ENCODE measurements around the gene ELOF1.
A peak's percentile ranks its signal among the peaks of the same experiment; 100 is the strongest.
"Not testable (repeated sequence)": the region's sequence is repeated elsewhere in the genome, so short reads cannot be mapped to it uniquely, and the experiment has no call there.

The ELOF1 gene

GRCh38 chr19:11558881-11559828 lies at the start of gene ELOF1:
Gene ELOF1, minus strand, starts transcription at chr19:11559230. Its CDS starts 4,883 bp downstream, at chr19:11554347.
- peak; percentile 36 for DNase-seq

DNA sequence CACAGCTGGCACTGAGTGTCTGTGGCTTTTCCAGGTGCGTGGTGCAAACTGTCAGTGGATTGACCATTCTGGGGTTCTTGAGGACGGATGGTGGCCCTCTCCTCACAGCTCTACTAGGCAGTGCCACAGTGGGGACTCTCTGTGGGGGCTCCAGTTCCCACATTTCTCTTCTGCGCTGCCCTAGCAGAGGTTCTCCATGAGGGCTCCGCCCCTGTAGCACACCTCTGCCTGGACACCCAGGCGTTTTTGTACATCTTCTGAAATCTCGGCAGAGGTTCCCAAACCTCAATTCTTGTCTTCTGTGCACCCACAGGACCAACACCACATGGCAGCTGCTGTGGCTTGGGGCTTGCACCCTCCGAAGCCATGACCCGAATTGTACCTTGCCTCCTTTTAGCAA lies 47.5 kb upstream of the ELOF1 start:
- no peak for DNase-seq

DNA sequence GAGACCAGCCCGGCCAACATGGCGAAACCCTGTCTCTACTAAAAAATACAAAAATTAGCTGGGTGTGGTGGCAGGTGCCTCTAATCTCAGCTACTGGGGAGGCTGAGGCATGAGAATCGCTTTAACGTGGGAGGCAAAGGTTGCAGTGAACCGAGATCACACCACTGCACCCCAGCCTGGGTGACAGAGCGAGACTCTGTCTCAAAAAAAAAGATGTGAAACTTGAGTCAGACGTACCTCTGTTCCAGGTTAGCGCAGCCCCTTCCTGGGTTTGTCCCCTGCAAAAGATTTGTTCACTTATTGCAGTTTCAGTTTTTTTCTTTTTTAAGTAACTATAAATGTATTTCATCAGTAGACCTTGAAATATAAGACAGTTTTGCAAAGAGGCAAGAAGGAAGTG lies 40.7 kb upstream of the ELOF1 start:
- not testable (repeated sequence) for DNase-seq

DNA sequence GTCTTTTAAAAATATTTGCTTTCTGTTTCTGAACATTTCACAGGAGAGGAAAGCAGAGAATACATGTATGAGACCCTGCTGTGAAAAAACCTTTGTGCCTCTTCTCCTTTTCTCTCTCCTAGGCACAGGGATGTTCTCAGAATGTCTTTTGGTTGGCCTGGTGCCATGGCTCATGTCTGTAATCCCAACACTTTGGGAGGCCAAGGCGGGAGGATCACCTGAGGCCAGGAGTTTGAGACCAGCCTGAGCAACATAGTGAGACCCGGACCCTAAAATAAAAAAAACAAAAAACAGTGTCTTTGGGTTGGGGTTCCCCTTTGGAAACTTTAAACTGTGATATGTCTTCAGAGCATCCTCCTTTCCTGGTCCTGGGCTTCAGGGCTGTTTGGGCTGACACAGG lies 39.7 kb upstream of the ELOF1 start:
- no peak for DNase-seq

DNA sequence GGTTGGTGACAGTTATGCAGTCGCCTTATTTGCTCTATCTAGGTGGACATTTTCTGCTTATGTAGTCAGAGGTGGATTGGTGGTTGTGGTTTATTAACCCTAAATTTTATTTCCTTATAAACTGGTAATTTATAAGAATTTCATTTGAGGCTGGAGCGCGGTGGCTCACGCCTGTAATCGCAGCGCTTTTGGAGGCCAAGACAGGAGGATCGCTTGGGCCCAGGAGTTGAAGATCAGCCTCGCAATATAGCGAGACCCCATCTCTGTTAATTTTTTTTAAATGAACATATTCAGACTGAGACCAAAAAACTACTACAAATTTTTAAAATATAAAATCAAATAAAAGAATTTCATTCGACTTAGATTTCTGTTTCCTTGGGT lies 39.1 kb upstream of the ELOF1 start:
- DNase-seq: no peak

DNA sequence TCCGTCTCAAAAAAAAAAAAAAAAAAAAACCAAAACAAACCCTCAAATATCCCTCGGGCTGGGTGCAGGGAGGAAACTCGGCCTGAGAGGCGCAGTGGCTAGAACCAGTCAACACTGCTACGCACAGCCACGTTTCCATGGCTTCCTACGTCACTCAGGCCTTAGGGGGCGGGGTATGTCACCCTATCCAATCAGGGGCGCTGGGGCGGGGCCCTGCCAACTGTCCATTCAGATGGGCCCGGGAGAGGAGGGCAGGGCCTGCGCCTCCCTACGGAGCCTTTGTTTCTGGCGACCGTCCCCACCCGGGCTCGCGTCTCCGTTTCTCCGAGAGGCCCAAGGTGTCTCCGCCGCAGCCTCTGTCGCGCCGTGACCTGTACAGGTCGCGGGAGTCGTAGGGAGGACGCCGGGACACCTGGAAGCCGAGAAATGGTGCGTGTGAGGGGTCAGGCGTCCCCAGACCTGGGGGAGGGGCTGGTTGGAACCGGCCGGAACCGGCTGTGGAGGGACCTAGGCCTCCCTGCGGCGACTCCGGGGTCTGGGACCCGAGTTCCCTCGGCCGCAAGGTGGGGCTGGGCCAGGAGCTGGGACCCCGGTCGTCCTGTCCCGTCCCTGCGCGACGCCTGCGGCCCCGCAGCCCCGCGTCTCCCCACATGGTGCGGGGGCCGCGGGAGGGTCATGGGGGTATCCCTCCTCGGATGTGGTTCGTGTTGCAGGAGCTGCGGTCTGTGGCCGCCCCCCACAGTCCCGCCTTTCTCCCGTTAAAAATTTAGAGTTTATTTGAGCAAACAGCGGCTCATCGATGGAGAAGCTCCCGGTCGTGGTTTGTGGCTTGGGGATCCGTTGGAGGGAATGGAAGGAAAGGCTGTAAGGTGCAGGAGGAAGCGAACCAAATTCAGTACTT lies 38.4 kb upstream of the ELOF1 start, which contains the start of gene ZNF627:
ZNF627 (plus strand) TSS at position 282 of the 901 bp plus-strand sequence; CDS start at position 427, 145 bp downstream.
- peak; percentile 83 for DNase-seq

DNA sequence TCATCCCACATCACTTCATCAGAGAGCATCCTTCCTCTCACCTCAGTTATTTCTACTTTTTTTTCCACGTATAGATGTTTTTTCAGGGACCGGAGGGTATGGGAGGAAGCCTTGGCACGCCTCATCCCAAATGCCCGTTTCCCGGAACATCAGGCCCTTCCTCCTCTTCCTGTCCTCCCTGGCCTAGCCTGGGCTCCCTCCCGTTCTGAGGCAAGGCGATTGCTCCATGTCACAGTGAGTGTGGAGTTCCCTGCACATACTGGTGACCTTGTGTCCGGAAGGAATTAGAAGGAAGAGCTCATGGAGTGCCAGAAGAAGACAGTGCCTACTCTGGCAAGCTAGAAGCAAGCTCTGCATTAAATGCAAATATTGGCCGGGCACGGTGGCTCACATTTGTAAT lies 37.1 kb upstream of the ELOF1 start:
- no peak for DNase-seq

GRCh38 chr19:11594084-11594483 lies 35.1 kb upstream of the ELOF1 start:
- DNase-seq: no peak

- DNase-seq: no peak
Measured at GRCh38 chr19:11587975-11588631, 29.1 kb upstream of the ELOF1 start.

- peak; percentile 27 for DNase-seq
Measured at GRCh38 chr19:11587302-11587974, 28.4 kb upstream of the ELOF1 start.

DNA sequence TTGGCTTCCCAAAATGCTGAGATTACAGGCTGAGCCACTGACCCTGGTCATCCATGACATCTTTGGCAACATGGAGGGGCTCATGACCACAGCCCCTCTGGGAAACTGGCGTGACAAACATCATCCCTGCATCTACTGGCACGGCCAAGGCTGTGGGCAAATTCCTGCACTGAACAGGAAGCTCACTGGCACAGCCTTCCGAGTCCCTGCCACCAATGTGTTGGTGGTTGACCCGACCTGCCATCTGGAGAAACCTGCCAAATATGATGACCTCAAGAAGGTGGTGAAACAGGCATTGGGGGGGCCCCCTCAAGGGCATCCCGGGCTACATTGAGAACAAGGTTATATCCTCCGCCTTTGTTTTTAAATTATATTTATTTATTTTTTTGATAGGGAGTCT lies 27.3 kb upstream of the ELOF1 start:
- no peak for DNase-seq

- no peak for DNase-seq
Measured at GRCh38 chr19:11581740-11582139, 22.7 kb upstream of the ELOF1 start.

DNA sequence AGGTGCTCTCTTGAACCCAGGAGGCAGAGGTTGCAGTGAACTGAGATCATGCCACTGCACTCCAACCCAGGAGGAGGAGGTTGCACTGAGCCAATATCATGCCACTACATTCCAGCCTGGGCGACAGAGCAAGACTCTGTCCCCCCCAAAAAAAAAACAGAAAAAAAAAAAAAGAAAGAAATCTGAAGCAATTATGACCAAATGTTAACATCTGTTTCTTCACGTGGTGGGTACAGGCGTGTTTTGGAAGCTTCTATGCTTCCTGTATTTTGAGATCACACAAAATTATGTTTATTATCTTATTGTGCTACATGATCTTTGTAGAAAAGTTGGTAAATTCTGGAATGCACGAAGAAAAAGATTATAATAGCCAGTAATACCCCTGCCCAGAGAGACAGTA lies 21.1 kb upstream of the ELOF1 start:
- no peak for DNase-seq

DNA sequence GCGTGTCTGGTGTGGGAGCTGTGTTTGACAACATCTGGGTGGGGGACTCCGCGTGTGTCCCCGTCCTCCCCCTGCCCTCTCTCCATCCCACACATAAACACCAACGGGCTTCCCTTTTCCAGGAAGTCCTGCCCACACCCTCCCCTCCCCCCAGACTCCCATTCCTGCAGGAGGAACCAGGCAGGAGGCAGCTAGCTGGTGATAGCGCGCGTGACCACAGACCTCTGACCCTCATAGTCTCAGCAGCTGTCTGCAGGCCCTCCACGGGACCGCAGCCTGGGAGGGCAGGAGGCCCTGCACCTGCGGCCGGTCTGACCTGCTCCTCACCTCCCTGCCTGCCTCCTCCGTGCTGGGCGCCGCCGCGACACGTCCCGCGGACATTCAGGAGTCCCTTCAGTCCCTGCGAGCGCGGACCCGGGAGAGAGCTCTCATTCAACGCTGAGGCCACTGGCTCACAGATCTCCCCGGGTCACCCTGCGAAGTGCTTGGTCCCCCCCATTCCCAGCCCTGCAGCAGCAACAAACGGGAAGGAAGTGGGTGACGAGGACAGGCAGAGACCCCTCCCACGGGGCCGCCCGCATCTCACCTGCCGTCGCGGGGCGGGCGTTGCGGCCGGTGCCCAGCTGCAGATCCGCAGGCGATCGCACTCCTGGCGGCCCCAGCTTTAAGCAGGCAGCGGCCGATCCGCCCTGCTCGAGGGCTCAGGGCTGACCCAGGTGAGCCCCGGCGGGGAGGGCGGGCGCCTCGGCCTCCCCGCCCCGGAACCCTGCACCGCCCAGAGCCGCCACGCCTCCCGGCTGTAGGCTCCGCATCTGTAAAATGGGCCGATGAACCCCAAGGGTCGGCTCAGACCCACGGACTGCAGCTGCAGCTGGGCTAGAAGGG lies 19.5 kb upstream of the ELOF1 start:
- no peak for DNase-seq

DNA sequence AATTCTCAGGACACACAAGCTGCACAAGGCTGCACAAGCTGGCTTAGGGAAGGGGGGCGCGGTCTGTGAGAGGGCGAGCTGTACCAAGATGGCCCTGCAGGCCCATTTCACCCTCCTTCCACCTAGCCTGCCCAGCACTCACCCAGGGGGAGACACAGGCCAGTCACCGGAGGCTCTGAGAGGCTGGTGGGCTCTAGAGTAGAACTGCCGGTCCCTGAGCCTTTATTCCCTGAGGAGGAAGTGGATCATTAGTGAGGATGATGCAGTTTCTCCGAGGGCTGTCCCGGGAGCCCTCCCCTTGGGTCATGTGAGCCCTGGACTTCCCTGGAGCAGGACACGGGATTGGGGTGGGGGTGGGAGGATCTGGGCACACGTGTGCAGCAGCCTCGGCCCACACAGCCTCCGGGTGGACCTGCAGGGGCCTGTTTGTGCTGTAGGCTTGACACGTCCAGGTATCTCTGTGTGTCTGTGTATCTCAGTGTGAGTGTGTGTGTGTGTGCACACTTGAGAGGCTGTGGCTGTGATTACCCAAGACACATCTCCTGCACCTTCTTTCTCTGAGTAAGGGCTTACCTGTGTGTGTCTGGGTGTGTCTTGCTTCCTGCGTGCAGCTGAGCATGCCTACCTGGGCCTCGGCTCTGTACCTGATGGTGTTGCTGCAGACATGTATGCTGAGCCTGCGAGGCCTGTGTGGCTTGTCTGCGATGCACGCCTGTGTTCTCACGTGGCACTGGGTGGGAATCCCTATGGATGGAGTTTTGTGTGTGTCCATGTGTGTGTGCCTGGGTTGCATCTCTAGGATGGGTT lies 18.6 kb upstream of the ELOF1 start, which contains the start of gene ACP5:
ACP5 (minus strand) TSS at position 195 of the 807 bp plus-strand sequence. CDS start 328 bp downstream, outside the sequence.
- DNase-seq: no peak

DNA sequence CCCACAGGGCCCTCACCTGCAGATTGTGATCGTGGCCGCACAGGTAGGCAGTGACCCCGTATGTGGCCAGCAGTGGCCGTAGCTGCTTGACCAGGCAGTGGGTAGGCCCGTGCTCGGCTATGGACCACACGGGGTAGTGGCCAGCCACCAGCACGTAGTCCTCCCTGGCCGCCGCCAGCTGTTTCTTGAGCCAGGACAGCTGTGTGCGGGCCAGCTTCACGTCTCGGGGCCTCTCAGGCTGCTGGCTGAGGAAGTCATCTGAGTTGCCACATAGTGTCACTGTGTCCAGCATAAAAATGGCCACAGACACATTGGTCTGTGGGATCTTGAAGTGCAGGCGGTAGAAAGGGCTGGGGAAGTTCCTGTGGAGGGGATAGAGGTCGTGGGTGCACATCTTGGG lies 17.2 kb upstream of the ELOF1 start:
- DNase-seq: no peak

DNA sequence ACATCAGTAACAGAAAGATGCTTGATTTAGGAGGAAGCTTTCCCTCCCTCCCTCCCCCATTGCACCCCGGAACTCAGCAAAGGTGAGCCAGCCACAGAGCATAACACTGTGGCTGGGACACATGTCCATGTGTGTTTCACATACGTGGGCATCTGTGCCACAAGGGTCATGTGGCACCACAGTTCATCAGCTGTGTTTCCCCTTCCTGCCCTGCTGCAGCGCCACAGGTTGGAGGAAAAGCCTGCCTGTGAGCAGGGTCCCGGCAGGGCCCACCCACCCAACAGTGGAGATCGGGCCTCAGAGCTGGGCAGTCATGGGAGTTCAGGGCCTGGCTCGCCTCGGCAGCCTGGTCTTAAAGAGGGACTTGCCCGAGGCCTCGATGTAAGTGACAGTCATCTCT lies 15.7 kb upstream of the ELOF1 start:
- DNase-seq: no peak

DNA sequence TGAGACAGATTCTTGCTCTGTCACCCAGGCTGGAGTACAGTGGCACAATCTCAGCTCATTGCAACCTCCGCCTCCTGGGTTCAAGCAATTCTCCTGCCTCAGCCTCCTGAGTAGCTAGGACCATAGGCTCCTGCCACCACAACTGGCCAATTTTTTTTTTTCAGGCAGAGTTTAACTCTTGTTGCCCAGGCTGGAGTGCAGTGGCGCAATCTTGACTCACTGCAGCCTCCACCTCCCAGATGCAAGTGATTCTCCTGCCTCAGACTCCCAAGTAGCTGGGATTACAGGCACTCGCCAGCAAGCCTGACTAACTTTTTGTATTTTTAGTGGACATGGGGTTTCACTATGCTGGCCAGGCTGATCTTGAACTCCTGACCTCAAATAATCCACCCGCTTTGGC lies 14.7 kb upstream of the ELOF1 start:
- not testable (repeated sequence) for DNase-seq

GRCh38 chr19:11573354-11573753 lies 14.3 kb upstream of the ELOF1 start:
- DNase-seq: not testable (repeated sequence)

GRCh38 chr19:11570039-11570462 lies 11.0 kb upstream of the ELOF1 start:
- no peak for DNase-seq
